Glutamatergic neuron (in vitro differentiated cells): Measurements from ENCODE around the gene HTRA3. TPM values are rescaled to one million over a fixed set of nuclear protein-coding genes. Genes with fewer than 3 reads are reported as not detected.

Source experiments
- DNase-seq: peaks from one replicate; pipeline ENCODE4 v3.0.0; 2022
- H3K27ac Mint-ChIP-seq: one replicate; pipeline ENCODE4 v1.8.0; 2020; ENCODE audit warnings: mild to moderate bottlenecking, mixed read lengths, inconsistent platforms; ENCODE audit not compliant: unreplicated experiment
- H3K27me3 Mint-ChIP-seq: one replicate; pipeline ENCODE4 v1.8.0; 2020; ENCODE audit warnings: mild to moderate bottlenecking, moderate library complexity, mixed read lengths, inconsistent platforms; ENCODE audit not compliant: unreplicated experiment
- H3K36me3 Mint-ChIP-seq: one replicate; pipeline ENCODE4 v1.8.0; 2020; ENCODE audit warnings: mild to moderate bottlenecking, mixed read lengths, inconsistent platforms; ENCODE audit not compliant: unreplicated experiment
- H3K4me1 Mint-ChIP-seq: one replicate; pipeline ENCODE4 v1.8.0; 2020; ENCODE audit warnings: mild to moderate bottlenecking, low read depth, mixed read lengths, inconsistent platforms; ENCODE audit not compliant: unreplicated experiment
- H3K4me3 Mint-ChIP-seq: one replicate; pipeline ENCODE4 v1.8.0; 2020; ENCODE audit warnings: mild to moderate bottlenecking, mixed read lengths, inconsistent platforms; ENCODE audit not compliant: unreplicated experiment
- H3K9me3 Mint-ChIP-seq: one replicate; pipeline ENCODE4 v1.8.0; 2020; ENCODE audit warnings: mild to moderate bottlenecking, moderate library complexity, mixed read lengths, inconsistent platforms; ENCODE audit not compliant: unreplicated experiment
- total RNA-seq: library from RNA; stranded (reverse); fragmentation: NEBNext Ultra II Directional; extraction: Animal tissue kit (Norgen Biotek cat#: 25700); gene quantifications from one replicate; pipeline ENCODE4 v1.2.1, GENCODE V29; 2021; ENCODE audit not compliant: unreplicated experiment
- TF ChIP-seq, protein P1 (sequence below): fragments of 200-600 bp; sonication (generic); IDR thresholded peaks from one replicate; pipeline ENCODE4 v1.5.0; 2021; ENCODE audit not compliant: partially characterized antibody, unreplicated experiment

The HTRA3 gene
- total RNA-seq, 1 donor from 2014 or later: 0.64 TPM

DNA sequence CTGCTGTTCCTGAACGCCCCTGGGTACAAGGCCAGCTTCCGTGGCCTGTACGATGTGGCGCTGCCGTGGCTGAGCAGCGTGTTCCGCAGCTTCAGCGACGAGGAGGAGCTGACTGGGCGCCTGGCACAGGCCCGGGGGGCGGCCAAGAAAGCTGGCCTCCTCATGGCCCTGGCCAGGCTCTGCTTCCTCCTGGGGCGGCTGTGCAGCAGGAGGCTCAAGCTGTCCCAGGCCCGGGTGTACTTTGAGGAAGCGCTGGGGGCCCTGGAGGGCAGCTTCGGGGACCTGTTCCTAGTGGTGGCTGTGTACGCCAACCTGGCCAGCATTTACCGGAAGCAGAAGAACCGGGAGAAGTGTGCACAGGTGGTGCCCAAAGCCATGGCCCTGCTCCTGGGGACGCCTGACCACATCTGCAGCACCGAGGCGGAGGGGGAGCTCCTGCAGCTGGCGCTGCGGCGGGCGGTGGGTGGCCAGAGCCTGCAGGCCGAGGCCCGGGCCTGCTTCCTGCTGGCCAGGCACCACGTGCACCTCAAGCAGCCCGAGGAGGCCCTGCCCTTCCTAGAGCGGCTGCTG lies 42.3 kb upstream of the HTRA3 start:
- Mint-ChIP-seq H3K36me3 (peaks cover 3% of the 10 kb centered on the region), H3K9me3 (no peaks in the 10 kb centered on the region), H3K27me3 (peaks cover 1% of the 10 kb centered on the region), H3K27ac (no peak overlapping the region), H3K4me3 (no peak overlapping the region), H3K4me1 (peaks cover 9% of the 10 kb centered on the region)
- no peak for DNase-seq
- TF ChIP-seq, protein P1, sequence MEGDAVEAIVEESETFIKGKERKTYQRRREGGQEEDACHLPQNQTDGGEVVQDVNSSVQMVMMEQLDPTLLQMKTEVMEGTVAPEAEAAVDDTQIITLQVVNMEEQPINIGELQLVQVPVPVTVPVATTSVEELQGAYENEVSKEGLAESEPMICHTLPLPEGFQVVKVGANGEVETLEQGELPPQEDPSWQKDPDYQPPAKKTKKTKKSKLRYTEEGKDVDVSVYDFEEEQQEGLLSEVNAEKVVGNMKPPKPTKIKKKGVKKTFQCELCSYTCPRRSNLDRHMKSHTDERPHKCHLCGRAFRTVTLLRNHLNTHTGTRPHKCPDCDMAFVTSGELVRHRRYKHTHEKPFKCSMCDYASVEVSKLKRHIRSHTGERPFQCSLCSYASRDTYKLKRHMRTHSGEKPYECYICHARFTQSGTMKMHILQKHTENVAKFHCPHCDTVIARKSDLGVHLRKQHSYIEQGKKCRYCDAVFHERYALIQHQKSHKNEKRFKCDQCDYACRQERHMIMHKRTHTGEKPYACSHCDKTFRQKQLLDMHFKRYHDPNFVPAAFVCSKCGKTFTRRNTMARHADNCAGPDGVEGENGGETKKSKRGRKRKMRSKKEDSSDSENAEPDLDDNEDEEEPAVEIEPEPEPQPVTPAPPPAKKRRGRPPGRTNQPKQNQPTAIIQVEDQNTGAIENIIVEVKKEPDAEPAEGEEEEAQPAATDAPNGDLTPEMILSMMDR: no peak

DNA sequence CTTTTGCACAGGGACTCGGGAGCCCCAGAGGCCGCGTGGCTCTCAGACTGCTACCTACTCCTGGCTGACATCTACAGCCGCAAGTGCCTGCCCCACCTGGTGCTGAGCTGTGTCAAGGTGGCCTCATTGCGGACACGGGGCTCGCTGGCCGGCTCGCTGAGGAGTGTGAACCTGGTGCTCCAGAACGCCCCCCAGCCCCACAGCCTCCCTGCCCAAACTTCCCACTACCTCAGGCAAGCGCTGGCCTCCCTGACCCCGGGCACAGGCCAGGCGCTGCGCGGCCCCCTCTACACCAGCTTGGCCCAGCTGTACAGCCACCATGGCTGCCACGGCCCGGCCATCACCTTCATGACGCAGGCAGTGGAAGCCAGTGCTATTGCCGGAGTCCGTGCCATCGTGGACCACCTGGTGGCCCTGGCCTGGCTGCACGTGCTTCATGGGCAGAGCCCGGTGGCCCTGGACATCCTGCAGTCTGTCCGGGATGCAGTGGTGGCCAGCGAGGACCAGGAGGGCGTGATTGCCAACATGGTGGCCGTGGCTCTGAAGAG lies 41.7 kb upstream of the HTRA3 start:
- Mint-ChIP-seq H3K27ac (no peak overlapping the region), H3K27me3 (peaks cover 1% of the 10 kb centered on the region), H3K36me3 (peaks cover 3% of the 10 kb centered on the region), H3K9me3 (no peaks in the 10 kb centered on the region), H3K4me1 (peaks cover 9% of the 10 kb centered on the region), H3K4me3 (no peak overlapping the region)
- TF ChIP-seq, protein P1: no peak
- no peak for DNase-seq

DNA sequence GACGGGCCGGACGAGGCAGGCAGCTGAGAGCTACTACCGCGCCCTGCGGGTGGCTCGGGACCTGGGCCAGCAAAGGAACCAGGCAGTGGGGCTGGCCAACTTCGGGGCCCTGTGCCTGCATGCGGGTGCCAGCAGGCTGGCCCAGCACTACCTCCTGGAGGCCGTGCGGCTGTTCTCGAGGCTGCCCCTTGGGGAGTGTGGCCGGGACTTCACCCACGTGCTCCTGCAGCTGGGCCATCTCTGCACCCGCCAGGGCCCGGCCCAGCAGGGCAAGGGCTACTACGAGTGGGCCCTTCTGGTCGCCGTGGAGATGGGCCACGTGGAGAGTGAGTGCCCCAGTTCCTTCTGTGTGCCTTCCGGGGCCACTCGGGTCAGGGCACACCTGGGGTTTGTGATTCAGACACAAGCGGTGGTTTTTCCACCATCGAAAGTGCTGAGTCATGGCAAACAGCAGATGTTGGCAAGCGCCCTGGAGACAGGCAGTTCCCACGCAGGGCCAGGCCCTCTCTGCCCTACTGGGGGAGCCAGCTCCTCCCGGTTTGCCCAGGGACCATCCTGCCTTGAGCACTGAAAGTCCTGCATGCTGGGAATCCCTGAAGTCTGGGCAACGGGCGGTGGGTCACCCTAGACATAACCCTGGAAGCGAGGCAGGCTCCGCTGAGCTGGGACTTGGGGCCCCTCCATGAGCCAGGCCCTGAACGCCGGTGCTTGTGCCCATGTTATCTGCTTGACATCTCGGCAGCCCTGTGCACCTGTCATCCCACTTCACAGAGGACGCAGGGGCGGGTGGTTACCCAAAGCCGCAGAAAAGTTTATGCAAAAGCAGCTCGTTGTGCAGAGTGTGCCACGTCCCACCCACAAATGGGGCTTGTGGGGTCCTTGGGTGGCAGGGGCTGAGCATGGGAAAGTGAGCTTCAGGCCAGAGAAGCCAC lies 41.0 kb upstream of the HTRA3 start:
- TF ChIP-seq, protein P1: no peak
- H3K4me3 Mint-ChIP-seq: no peak overlapping the region
- peaks cover 9% of the 10 kb centered on the region for H3K4me1 Mint-ChIP-seq
- H3K9me3 Mint-ChIP-seq: no peaks in the 10 kb centered on the region
- peaks cover 3% of the 10 kb centered on the region for H3K36me3 Mint-ChIP-seq
- H3K27me3 Mint-ChIP-seq: peaks cover 1% of the 10 kb centered on the region
- DNase-seq: no peak
- H3K27ac Mint-ChIP-seq: no peak overlapping the region

GRCh38 chr4:8229331-8229975 lies 40.1 kb upstream of the HTRA3 start:
- no peak for DNase-seq
- TF ChIP-seq, protein P1: no peak
- Mint-ChIP-seq H3K27ac (no peak overlapping the region), H3K4me3 (no peak overlapping the region), H3K36me3 (peaks cover 3% of the 10 kb centered on the region), H3K9me3 (no peaks in the 10 kb centered on the region), H3K27me3 (peaks cover 1% of the 10 kb centered on the region), H3K4me1 (peaks cover 9% of the 10 kb centered on the region)
